Effector CD4-positive, alpha-beta T cell (primary cell): Measurements from ENCODE around the gene NSMF.

Experiments used
- DNase-seq: peaks from one replicate; pipeline ENCODE4 v3.0.0-alpha.2; 2020

NSMF gene

DNA sequence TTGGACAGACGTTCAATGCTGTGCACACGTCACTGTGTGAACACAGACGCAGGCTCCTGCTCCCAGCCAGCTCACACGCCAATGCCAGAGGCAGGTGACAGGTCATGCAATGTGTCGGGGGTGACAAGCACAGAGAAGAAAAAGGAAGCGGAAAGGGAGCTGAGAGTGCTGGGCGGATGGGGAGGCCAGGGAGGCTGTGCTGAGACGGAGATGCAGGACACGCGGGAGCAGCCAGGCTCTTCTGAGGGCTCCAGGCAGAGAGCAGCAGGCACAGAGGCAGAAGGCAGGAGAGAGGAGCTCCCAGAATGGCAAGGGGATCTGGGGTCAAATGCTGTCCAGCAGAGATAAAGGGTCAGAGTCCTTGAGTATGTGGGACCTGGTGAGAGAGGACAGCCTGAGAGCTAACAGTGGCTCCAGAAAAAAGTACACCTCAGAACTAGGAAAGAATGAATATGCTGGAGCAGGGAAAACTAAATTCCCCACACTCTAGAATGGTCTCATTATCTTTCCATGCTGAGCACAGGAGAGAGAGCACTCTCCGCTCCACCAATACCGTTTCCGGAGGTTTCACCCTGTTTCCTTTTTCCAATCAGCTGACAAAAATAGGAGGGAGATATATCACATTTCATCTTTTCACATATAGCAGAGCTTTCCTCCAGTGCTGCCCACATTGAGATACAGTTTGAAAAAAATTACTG lies 32.8 kb upstream of the NSMF start:
- no peak for DNase-seq

DNA sequence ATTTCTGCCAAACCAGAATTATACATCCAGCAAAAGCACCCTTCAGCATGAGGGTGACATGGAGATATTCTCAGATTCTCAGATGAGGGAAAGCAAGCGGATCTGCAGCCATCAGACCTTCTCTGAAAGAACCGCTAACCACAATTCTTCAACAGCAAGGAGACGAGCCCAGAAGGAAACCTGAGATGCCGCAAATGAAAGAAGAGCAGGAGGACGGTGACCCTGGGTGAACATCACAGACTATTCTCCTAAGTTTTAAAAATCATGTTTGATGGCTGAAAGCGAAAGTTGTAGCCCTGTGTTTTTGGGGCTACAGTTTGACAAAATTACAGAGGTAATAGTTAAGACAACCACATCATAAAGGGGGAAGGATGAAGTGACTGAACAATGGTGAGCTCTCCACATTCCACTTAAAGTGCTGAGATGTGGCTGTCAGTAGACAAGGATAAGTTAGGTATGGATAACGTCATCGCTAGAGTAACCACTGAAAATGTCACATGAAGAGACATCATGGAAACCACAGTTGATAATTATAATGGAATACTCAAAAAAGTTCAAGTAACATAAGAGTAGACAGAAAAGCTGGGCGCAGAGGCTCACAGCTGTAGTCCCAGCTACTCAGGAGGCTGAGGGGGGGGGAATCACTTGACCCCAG lies 31.5 kb upstream of the NSMF start:
- no peak for DNase-seq

DNA sequence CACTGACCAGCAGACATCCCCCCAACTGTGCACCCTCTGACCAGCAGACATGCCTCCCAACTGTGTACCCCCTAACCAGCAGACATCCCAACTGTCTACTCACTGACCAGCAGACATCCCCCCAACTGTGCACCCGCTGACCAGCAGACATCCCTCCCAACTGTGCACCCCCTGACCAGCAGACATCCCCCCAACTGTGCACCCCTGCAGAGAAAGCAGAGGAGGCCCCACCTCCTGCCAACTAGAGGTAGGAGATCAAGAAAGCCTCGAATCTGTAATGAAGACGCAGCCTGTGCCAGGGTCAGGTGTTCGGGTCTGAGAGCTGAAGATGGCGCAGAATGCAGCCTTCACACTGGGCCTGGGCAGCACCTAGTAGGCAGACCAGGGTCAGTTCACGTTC lies 29.8 kb upstream of the NSMF start:
- DNase-seq, result no peak

DNA sequence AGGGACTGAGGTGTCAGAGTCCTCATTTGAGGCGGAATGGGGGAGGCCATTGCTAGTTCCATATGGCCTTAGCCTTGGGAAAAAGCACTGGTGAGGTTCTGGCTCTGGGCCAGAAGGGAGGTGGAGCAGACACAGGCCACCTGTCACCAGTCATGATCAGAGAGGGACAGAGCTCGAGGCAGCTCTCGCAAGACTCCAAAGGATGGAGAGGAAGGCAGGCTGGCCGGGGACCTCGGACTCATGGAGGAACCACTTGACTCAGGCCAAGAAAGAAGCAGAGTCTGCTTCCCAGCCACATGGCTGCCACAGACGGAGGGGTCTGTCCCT lies 29.2 kb upstream of the NSMF start:
- no peak for DNase-seq

DNA sequence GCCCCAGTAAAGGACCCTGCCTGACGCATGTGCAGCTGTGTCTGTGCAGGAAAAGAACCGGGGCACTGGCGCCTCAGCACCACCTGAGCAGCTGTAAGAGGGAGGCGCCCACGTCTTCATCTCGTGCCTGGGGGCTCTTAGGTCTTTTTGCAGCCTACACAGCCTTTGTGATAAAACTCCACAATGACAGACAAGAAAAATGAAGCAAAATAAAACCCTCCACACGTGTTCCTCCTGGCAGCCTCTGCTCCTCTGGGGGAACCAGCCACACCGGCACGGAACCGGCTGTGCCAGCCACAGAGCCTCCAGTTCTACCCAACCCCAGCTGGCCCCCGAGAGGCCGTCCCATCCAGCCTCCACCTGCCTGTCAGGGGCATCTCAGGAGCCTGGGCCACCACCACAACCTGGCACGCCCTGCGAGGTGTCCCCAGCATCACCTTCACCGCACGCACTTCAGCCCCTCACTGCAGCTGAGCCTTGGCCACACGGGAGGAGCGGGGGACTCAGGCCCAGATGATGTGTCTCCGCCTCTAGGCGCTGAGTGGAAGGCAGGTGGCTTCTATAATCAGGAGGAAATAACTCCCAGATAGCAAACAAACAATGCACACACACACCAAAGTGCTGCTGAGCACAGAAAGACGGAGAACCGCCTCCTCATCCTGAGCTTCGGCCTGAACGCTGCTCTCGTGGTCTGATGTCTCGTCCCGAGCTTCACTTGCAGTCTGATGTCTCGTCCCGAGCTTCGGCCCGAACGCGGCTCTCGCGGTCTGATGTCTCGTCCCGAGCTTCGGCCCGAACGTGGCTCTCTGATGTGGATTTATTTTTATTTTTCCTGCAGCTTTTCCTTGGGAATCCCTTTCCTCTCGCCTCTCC lies 28.6 kb upstream of the NSMF start:
- DNase-seq, result no peak

DNA sequence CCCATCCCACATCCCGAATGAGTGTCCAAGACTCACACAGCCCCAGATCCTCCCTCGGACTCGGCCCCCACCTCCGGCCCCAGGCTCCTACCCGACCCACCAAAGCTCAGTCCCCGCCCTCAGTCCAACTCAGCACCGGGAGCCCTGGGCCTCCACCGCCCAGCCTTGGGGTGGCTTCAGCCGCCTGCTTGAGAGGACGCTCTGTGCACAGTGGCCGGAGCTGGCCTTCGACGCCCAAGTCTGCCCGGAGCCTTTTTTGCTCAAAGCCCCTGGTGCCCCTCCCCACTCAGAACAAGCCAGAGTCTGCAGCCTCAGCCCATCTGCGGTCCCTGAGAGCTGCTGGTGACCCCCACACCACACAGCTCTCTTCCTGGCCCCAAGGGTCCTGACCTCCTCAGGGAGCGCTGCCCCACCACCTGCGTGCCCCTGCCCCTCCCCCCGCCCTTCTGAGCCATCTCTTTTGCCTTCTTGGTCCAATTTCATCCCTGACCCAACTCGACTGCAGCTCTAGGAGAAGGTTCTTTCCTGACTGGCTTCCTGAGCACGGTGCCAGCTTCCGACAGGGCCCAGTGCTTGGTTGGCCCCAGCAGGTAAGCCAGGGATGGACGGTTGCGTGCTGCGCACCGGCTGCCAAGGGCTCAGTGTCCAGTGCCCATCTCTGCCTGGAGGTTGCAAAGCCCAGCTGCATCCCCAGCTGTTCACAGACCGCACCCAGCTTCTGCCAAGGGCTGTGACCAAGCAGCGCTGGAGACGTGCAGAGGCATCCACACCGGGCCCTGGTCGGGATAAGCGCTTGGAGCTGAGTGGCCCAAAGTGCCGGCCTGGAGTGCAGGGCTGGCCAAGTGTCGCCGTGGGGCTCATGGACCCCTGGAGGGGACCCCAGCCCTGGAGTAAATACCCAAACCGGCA lies 27.7 kb upstream of the NSMF start:
- no peak for DNase-seq

DNA sequence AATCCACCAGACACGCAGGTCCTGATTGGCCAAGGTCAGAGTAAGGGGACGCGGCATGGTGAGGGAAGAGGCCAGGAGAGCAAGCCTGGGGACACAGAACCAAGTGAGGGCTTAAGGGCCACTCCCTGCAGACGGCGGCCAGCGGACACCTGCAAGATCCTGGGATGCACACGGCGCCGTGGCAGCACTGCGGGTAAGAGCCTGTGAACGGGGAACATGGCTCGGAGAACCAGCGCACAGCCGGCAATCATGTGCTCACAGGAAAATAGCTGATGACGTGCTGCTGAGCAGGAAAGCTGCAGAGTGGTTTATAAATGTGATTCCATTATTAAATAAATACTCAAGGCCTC lies 27.0 kb upstream of the NSMF start:
- no peak for DNase-seq

DNA sequence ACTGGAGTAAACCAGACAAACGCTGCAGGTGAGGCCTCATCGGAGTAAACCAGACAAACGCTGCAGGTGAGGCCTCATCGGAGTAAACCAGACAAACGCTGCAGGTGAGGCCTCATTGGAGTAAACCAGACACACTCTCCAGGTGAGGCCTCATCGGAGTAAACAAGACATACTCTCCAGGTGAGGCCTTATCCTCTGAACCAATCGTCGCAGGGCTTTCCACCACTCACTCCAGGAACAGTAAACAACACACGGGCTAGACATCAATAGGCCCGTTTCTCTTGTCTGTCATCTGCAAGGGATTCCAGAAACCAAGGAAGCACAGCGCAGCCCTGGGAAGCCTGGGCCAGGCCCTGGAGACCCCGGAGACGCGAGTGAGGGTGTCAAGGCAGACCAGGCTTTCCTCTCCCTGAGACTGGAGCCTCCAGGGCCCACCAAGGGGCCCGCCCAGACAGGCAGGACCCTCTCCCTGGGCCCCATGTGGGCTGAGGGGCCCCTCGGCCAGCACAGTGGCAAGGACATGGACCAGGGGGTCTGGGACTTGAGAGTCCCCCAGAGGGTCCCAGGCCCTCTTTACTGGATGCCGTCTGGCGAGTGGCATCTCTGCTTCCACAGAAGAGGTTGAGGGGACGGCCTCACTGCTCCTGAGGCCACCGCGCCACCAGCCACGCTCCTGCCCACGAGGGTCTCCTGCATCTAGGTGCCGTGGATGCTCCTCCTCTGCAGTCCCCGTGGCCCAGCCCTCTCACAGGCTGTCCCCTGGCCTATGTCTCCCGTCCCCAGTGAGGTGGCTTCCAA lies 26.4 kb upstream of the NSMF start:
- no peak for DNase-seq

DNA sequence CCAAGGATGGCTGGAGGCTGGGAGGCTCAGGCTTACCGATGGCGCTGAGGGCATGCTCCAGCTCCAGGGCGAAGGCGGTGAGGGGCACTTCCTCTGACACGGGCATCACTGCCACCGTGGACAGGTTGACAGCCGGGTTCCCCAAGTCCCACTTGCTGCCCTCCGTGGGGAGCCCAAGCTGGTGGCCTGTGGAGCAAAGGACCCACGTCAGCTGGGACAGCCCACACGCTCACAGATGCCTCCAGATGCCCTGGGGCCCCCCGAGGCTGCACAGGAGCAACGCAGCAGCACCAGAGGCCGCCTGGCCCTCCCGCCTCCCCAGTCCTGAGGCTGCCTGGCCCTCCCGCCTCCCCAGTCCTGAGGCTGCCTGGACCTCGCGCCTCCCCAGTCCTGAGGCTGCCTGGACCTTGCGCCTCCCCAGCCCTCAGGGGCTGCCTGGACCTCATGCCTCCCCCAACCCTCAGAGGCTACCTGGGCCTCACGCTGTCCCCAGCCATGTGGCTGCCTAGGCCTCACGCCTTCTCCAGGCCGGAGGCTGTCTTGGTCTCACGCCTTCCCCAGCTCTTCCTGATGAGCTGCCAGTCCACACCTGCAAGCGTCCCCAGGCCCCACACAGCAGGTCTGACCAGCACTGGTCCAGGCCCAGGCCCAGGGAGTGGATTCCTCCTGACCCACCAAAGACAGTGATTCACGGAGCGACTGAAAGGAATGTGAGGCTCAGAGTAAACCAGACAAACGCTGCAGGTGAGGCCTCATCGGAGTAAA lies 25.6 kb upstream of the NSMF start:
- DNase-seq, result no peak

DNA sequence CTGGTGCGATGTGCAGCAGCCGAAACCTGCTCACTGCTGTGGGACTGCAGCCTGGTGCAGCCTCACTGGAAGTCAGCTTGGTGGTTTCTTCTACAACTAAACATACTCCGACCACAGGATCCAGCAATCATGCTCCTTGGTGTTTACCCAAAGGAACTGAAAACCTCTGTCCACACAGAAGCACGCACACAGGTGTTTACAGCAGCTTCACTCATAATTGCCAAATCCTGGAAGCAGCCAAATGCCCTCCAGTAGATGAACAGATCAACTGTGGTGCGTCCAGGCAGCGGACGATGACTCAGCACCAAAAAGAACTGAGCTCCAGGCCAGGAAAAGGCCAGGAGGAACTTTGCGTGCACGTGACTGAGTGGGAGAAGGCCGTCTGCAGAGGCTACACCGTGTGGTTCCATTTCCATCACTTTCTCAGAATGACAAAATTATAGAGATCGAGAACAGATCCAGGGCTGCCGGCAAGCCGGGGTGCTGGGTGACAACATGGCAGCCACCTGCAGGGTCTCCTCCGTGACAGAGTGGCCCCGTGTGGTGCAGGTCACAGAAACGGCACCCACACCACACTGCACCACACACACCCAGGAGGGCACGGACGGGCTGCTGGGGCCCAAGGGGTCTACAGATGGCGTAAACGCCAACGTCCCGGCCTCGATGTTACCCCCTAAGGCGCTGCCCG lies 23.1 kb upstream of the NSMF start:
- DNase-seq, result no peak

DNA sequence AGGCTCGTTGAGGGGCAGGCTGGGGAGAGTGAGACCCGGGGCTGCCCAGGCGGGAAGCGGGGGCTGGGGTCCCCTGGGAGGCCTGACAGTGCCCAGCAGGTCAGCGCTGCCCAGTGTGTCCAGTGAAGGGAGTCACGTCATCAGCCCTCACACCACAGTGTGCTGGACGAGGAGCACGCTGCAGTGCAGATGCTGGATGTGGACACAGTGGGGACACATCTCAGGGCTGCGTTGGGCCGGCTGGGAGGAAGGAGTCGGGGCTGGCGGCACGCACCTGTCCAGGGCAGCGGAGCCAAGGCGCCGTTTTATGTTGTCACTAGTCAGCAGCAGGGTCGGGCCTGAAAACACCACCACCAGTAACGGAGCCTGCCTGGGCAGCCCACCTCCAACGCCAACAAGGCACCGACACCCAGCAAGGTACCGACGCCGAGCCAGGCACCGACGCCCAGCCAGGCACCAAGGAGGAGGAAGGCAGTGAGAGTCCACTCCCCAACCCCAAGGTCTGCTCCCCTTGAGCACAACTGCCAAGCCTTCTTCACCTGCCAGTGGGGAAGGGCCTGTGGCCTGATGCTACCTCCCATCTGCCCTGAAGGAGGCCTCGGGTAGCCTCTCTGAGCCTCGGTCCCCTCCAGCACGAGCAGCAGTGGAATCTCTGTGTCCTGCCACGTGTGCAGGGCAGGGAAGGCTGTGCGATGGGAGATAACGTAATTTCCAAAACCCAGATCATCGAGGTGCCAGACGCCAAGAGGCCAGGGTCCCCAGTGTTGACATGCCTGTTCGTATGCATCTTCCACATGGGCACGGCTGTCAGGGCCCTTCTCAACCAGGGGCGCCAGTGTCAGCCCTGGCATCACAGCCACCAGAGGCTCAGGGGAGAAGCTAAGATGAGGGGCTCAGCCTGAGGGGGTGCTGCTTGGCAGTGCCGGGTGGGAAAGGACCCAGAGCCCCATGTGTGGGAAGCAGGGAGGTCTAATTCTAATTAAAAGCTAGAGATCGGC lies 21.9 kb upstream of the NSMF start:
- no peak for DNase-seq

DNA sequence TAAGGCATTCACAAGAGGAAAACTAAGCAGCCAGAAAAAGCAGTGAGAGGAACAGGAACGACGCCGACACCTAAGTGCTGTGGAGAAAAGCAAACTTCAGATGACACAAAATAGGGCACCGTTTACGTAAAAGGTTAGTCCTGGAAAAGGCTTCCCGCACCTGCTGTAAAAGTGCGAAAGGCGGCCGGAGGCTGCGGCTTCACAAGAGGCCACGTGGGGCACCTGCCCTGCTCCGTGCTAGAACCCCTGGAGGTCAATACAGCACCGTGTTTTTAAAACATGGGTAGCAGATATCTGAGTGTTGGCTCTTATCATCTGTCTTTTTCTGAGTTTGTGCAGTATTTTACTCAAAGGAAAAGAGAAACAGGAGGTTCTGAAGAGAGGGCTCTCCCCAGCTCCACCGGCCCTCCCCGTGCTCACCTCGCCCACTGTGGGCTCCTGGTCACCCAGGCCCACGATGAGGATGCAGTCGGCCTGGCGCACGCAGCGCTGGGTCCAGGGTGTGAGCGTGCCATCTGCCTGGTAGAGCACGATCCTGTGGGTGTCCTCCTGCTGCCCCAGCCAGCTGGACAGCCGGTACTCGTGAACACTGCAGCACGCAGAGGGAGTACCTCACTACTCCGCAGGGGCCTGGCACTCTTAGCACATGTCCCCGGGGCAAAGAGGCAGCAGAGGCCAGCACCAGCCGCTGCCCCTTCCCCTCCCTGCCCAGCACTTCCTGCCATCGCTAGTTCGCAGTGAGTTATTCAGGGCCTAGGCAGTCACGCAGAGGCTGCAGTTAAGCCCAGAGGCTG lies 21.0 kb upstream of the NSMF start:
- no peak for DNase-seq

DNA sequence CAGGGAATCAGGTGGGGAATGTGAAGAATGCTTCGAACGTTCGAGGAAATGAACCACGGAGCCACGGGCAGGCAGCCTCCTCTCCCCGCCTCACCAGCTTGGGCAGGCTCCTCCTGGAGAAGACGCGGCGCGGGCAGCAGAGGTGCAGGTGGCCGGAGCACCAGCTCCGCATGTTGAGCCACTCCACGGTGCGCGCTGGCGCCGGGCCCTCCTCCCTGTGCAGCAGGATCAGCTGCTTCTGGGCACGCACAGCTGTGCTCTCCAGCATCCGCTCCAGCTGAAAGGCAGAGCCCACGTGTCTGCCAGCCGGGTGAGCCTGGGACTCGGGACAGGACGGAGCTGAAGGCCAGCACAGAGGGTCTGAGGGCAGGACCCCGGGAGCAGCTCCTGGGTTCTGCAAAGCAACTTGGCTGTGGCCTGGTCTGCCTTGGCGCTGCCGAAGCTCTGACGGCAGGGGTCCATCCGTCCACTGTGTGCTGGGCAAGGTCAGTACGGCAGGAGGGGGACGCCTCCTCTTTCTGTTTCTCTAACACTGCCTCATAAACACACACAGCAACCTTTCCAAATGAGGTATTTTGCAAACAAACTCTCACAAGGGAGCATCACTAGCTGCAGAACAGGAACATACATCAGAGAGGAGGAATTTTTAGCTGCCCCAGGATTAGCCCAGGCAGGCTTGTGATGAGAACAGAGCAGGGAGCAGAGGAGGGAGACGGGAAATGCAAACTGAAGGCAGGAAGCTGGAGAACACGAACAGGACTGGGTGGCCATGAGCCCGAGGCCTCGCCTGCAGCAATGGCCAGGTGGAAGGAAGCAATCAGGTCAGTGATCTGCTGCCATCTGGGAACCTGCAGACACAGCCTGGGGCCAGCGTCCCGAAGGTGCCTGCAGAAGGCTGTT lies 20.1 kb upstream of the NSMF start:
- DNase-seq, result no peak

DNA sequence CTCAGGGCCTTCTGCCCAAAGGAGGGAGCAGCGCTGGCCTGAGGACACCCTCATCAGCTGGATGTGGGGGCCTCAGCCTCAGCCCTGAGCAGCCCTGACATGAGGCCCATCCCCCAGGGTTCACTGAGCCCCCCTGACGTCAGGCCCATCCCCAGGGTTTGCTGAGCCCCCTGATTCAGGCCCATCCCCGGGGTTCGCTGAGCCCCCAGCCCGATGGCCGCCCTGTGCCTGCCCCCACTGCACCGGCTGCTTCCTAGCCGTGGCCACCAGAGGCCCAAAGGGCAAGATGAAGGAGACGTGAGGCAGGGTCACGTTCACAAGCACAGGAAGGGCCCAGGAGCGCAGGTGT lies 19.5 kb upstream of the NSMF start:
- DNase-seq, result no peak

DNA sequence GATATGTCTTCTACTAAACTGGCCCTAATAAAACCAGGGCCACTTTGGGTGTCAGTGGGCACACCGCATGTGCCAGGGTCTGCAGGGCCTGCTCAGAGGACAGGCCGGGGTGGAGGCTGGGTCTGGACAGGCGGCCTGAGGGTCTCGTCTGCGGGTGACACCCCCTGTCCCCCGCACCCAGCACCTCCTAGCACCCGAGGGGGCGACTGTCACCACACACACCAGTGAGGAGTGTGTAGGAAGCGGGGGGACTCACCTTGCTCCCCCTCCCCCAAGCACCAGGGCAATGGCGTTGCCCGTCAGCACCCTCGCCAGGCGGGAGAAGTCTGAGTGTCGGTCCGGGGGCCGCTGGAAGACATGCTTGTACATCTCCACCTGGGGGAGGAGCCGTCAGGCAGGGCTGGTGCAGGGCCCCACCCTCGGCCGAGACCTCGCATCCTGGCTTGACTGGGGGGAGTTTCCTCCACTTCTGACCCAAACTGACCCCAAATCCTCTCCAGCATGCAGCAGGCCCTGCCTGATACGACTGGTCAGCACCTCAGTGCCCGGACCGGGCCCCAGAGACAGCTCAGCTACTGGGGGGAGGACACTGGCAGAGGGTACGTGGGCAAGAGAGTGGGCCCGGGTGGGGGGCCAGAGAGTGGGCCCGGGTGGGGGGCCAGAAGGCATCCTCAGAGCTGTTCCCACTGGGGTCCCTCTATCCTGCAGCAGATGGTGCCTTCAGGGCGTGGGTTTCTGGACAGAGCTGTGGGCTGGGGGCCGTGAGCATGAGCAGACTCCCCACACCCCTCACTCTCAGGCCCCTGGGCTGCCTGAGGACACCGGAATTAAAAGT lies 18.9 kb upstream of the NSMF start:
- no peak for DNase-seq

DNA sequence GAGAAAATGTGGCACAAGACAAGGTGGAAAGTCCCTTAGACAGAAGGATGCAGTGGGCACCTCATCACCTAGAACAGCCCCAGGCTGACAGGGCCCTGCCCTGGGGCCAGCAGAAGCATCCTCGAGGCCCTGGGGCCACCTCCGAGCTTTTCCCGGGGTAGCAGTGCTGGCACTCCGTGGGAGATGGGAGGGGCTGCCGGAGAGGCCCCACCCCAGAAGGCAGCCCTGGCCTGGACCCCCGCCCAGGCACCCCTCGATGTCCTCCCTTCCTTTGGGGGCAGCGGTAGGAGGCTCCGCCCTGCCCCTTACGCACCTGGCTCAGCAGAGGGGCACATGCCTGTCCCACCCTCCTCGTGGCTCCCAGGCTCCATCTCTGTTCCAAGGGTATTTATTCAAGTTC lies 17.7 kb upstream of the NSMF start:
- DNase-seq, result no peak

DNA sequence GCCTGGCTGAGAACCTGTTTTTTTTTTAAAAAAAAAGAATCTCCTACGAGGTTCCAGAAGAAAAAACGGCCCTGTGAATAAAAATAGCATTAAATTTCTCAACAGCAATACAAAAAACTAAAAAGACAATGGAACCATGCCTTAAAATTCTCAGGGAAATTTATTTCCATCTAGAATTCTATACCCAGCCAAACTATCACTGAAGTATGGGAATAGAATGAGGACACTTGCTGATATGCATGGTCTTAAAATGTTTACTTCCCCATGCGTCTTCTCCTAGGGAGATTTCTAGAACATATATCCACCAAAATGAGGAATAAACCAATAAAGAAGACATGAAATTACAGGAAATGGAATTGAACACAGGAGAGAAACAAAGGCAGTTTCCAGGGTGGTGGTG lies 16.5 kb upstream of the NSMF start:
- DNase-seq, result no peak
